H1 (cell line): ENCODE data around the gene TSPAN2. TPM values are rescaled to one million over a fixed set of nuclear protein-coding genes. Genes with fewer than 3 reads are reported as not detected.

Experiments used
- CTCF ChIA-PET: fragments of 300-600 bp; sonication (Branson Sonifier 250); formaldehyde crosslinking; loops from one replicate; lab custom pipeline; 2021; ENCODE audit not compliant: partially characterized antibody; lab: Charles Lee
- POLR2A ChIA-PET: fragments of 300-600 bp; sonication (Branson Sonifier 250); formaldehyde crosslinking; loops from one replicate; lab custom pipeline; 2021; ENCODE audit warnings: inconsistent platforms; ENCODE audit not compliant: partially characterized antibody; lab: Charles Lee
- DNase-seq, 2 experiments: peaks; one replicate each; pipeline versions ENCODE4 v3.0.0 to v3.0.0-alpha.2; 2010 to 2022; ENCODE audit warnings: low spot score in 2 of 2, low read depth in 1 of 2, mixed read lengths in 1 of 2
- FAIRE-seq: peaks from 2 replicates; lab custom pipeline; 2011; peaks lifted over from hg19 to GRCh38; lab: Jason Lieb, UNC
- H2AFZ ChIP-seq: 2 replicates; pipeline ENCODE4 v1.8.1; 2012; ENCODE audit warnings: low read length, inconsistent platforms
- H2AK5ac ChIP-seq: 2 replicates; pipeline ENCODE4 v1.6.1; 2013; ENCODE audit warnings: low read depth, low read length
- H2BK120ac ChIP-seq: replicated peaks from 2 replicates; pipeline ENCODE3; 2013; ENCODE audit warnings: low read depth, low read length, inconsistent platforms
- H2BK12ac ChIP-seq: 2 replicates; pipeline ENCODE4 v1.6.1; 2013; ENCODE audit warnings: low read depth, low read length
- H2BK15ac ChIP-seq: 2 replicates; pipeline ENCODE4 v1.6.1; 2013; ENCODE audit warnings: low read length
- H2BK20ac ChIP-seq: 2 replicates; pipeline ENCODE4 v1.6.1; 2013; ENCODE audit warnings: low read length
- H2BK5ac ChIP-seq: 2 replicates; pipeline ENCODE4 v1.6.1; 2013; ENCODE audit warnings: low read depth, low read length
- H3K14ac ChIP-seq: 2 replicates; pipeline ENCODE4 v1.6.1; 2013; ENCODE audit warnings: inconsistent platforms; ENCODE audit not compliant: insufficient read length
- H3K18ac ChIP-seq: 2 replicates; pipeline ENCODE4 v1.6.1; 2013; ENCODE audit warnings: low read length; ENCODE audit errors: extremely low read depth
- H3K23ac ChIP-seq: 2 replicates; pipeline ENCODE4 v1.6.1; 2013; ENCODE audit warnings: inconsistent platforms; ENCODE audit not compliant: insufficient read length
- H3K23me2 ChIP-seq: 2 replicates; pipeline ENCODE4 v1.6.1; 2013; ENCODE audit warnings: low read depth, low read length
- H3K27ac ChIP-seq: 2 replicates; pipeline ENCODE4 v1.6.1; 2011; ENCODE audit warnings: low read depth, low read length, inconsistent platforms
- H3K27me3 ChIP-seq, 4 experiments: replicated peaks in 1 of 4; 1 replicate in 1 of 4; 2 replicates in 3 of 4; pipeline versions ENCODE4 v1.6.1 to v1.8.1; 2011 to 2013; ENCODE audit warnings: low read length in 3 of 4, mild to moderate bottlenecking in 3 of 4, inconsistent platforms in 2 of 4, mixed read lengths in 2 of 4, moderate library complexity in 1 of 4; ENCODE audit not compliant: control insufficient read depth in 3 of 4, insufficient read depth in 3 of 4; ENCODE audit errors: extremely low read depth in 1 of 4
- H3K36me3 ChIP-seq, 4 experiments: 2 replicates each; pipeline versions ENCODE4 v1.6.1 to v1.8.1; 2011 to 2013; ENCODE audit warnings: mild to moderate bottlenecking in 4 of 4, low read length in 3 of 4, moderate library complexity in 2 of 4, control low read depth in 1 of 4, inconsistent platforms in 1 of 4; ENCODE audit not compliant: insufficient read depth in 4 of 4, control insufficient read depth in 2 of 4
- H3K4ac ChIP-seq: replicated peaks from 2 replicates; pipeline ENCODE3; 2013; ENCODE audit warnings: low read length, low read depth, mixed read lengths, inconsistent platforms; ENCODE audit not compliant: insufficient read length
- H3K4me1 ChIP-seq, 4 experiments: replicated peaks in 1 of 4; 1 replicate in 1 of 4; 2 replicates in 3 of 4; pipeline versions ENCODE4 v1.6.1 to v1.8.1; 2011 to 2013; ENCODE audit warnings: low read length in 3 of 4, inconsistent platforms in 2 of 4, mixed read lengths in 1 of 4; ENCODE audit not compliant: insufficient read depth in 4 of 4, control insufficient read depth in 3 of 4
- H3K4me2 ChIP-seq, 2 experiments: 2 replicates each; pipeline versions ENCODE4 v1.6.1 to v1.8.1; 2011 to 2013; ENCODE audit warnings: low read depth in 2 of 2, low read length in 2 of 2, control low read depth in 1 of 2, inconsistent platforms in 1 of 2, mild to moderate bottlenecking in 1 of 2; ENCODE audit not compliant: insufficient read depth in 1 of 2
- H3K4me3 ChIP-seq, 4 experiments: fragments of 200-600, 300-600 bp in 1 of 4; sonication (generic), shearing (Covaris generic), sonication (Bioruptor Twin) in 1 of 4; 2 replicates each; pipeline versions ENCODE4 v1.5.1 to v1.8.1; 2011 to 2016; ENCODE audit warnings: low read length in 4 of 4, low read depth in 3 of 4, control low read depth in 2 of 4, inconsistent platforms in 2 of 4, mild to moderate bottlenecking in 2 of 4, mixed read lengths in 1 of 4, moderate library complexity in 1 of 4; ENCODE audit not compliant: insufficient read depth in 2 of 4; ENCODE audit errors: extremely low read depth in 1 of 4
- H3K56ac ChIP-seq: replicated peaks from 2 replicates; pipeline ENCODE3; 2013; ENCODE audit warnings: low read depth, mild to moderate bottlenecking, mixed read lengths, low read length, inconsistent platforms; ENCODE audit not compliant: insufficient read length
- H3K79me1 ChIP-seq: 2 replicates; pipeline ENCODE4 v1.6.1; 2013; ENCODE audit warnings: low read depth, low read length, control low read depth
- H3K79me2 ChIP-seq, 2 experiments: 2 replicates each; pipeline versions ENCODE4 v1.6.1 to v1.8.1; 2012 to 2013; ENCODE audit warnings: low read length in 2 of 2, mild to moderate bottlenecking in 2 of 2, inconsistent platforms in 1 of 2; ENCODE audit not compliant: insufficient read depth in 2 of 2, control insufficient read depth in 1 of 2
- H3K9ac ChIP-seq, 4 experiments: replicated peaks in 1 of 4; 1 replicate in 1 of 4; 2 replicates in 3 of 4; pipeline versions ENCODE4 v1.6.1 to v1.8.1; 2011 to 2013; ENCODE audit warnings: low read depth in 3 of 4, low read length in 3 of 4, control low read depth in 2 of 4, mild to moderate bottlenecking in 2 of 4, moderate library complexity in 2 of 4, inconsistent platforms in 1 of 4; ENCODE audit errors: extremely low read depth in 1 of 4
- H3K9me3 ChIP-seq, 2 experiments: 2 replicates each; pipeline versions ENCODE4 v1.6.1 to v1.8.1; 2012 to 2013; ENCODE audit warnings: mild to moderate bottlenecking in 2 of 2, moderate library complexity in 2 of 2, control low read depth in 1 of 2, inconsistent platforms in 1 of 2, low read depth in 1 of 2, low read length in 1 of 2, mixed read lengths in 1 of 2; ENCODE audit not compliant: insufficient read depth in 2 of 2
- H4K20me1 ChIP-seq, 2 experiments: replicated peaks in 1 of 2; 2 replicates each; pipeline versions ENCODE3 to v1.8.1; 2011 to 2013; ENCODE audit warnings: inconsistent platforms in 2 of 2, low read length in 2 of 2, mild to moderate bottlenecking in 1 of 2; ENCODE audit not compliant: insufficient read depth in 2 of 2, control insufficient read depth in 1 of 2
- H4K5ac ChIP-seq: 2 replicates; pipeline ENCODE4 v1.6.1; 2013; ENCODE audit warnings: low read length, low read depth, mixed read lengths, inconsistent platforms; ENCODE audit not compliant: insufficient read length
- H4K8ac ChIP-seq: 2 replicates; pipeline ENCODE4 v1.8.0; 2013; ENCODE audit warnings: mild to moderate bottlenecking, moderate library complexity, low read length, inconsistent platforms; ENCODE audit not compliant: insufficient read depth; ENCODE audit errors: extremely low read depth
- H4K91ac ChIP-seq: replicated peaks from 2 replicates; pipeline ENCODE3; 2013; ENCODE audit warnings: low read length, mixed read lengths, inconsistent platforms; ENCODE audit not compliant: insufficient read length
- CBX8 ChIP-seq: fragments of 300-800, 300-1000 bp; sonication (generic); IDR thresholded peaks from 2 replicates; pipeline ENCODE4 v1.7.1; 2016; ENCODE audit warnings: low read depth, low read length, borderline replicate concordance
- CTBP2 ChIP-seq: IDR thresholded peaks from 2 replicates; pipeline ENCODE4 v1.7.0; 2011; ENCODE audit warnings: borderline replicate concordance, mild to moderate bottlenecking, moderate library complexity, mixed read lengths, low read length; ENCODE audit not compliant: insufficient read depth, insufficient read length
- EP300 ChIP-seq, 2 experiments: IDR thresholded peaks; 1 replicate in 1 of 2; 2 replicates in 1 of 2; pipeline ENCODE4 v1.6.1; 2011 to 2012; ENCODE audit warnings: low read depth in 2 of 2, low read length in 2 of 2, mild to moderate bottlenecking in 2 of 2, borderline replicate concordance in 1 of 2, inconsistent platforms in 1 of 2, moderate library complexity in 1 of 2
- FOSL1 ChIP-seq: IDR thresholded peaks from 2 replicates; pipeline ENCODE4 v1.6.1; 2011; ENCODE audit warnings: mild to moderate bottlenecking, low read depth, low read length, moderate library complexity; ENCODE audit not compliant: insufficient read depth
- JUN ChIP-seq: IDR thresholded peaks from 2 replicates; pipeline ENCODE4 v1.6.1; 2011; ENCODE audit warnings: low read depth, mild to moderate bottlenecking, improper control_type of control experiment, low read length
- JUND ChIP-seq: IDR thresholded peaks from 2 replicates; pipeline ENCODE4 v1.6.1; 2011; ENCODE audit warnings: mild to moderate bottlenecking, improper control_type of control experiment, low read length
- KDM5A ChIP-seq: fragments of 200-600 bp; IDR thresholded peaks from 2 replicates; pipeline ENCODE4 v1.7.1; 2012; ENCODE audit warnings: mild to moderate bottlenecking, low read length, inconsistent platforms, mixed read lengths
- POU5F1 ChIP-seq: IDR thresholded peaks from 2 replicates; pipeline ENCODE4 v1.6.1; 2011; ENCODE audit warnings: low read depth, mild to moderate bottlenecking, low read length, moderate library complexity
- SIN3A ChIP-seq, 2 experiments: IDR thresholded peaks in 1 of 2; conservative IDR thresholded peaks in 1 of 2; 2 replicates each; pipeline ENCODE4 v1.6.1; 2011 to 2012; ENCODE audit warnings: low read length in 2 of 2, improper control_type of control experiment in 1 of 2, low read depth in 1 of 2, mild to moderate bottlenecking in 1 of 2
- TCF12 ChIP-seq: IDR thresholded peaks from 2 replicates; pipeline ENCODE4 v1.6.1; 2011; ENCODE audit warnings: low read depth, mild to moderate bottlenecking, low read length
- WGBS, 2 experiments: shearing (Covaris generic) in 1 of 2; methylation state at CpG; one replicate each; pipeline versions ENCODE4 v1.1.6 to v1.1.7; 2013 to 2015; ENCODE audit warnings: low lambda C conversion rate in 2 of 2, mixed read lengths in 2 of 2, inconsistent platforms in 1 of 2, low coverage in 1 of 2, missing lambda C conversion rate in 1 of 2; ENCODE audit not compliant: insufficient replicate concordance in 2 of 2, insufficient coverage in 1 of 2, insufficient read length in 1 of 2; ENCODE audit errors: extremely low coverage in 1 of 2, missing lambda C conversion rate in 1 of 2; 5-methylcytosine and 5-hydroxymethylcytosine counted together
- polyA plus RNA-seq, 7 experiments: library from polyadenylated mRNA; depleted of rRNA in 3 of 7; stranded (reverse) in 5 of 7; unstranded in 2 of 7; fragments of >200 nt in 5 of 7; fragments of 200-250 nt in 2 of 7; gene quantifications; 1 replicate in 5 of 7; 2 replicates in 1 of 7; 4 replicates in 1 of 7; pipeline versions ENCODE4 v1.2.1 to v1.2.3, GENCODE V29; 2011 to 2013; ENCODE audit warnings: missing spikeins in 2 of 7, mixed read lengths in 2 of 7
- total RNA-seq: library from RNA; stranded (reverse); fragmentation: NEBNext Ultra II Directional; extraction: Animal tissue kit (Norgen Biotek cat#: 25700); gene quantifications from 2 replicates; pipeline ENCODE4 v1.2.1, GENCODE V29; 2021

TSPAN2 gene
- total and polyA plus RNA-seq, 2 of the 8 experiments (the other 6 are each of a cell fraction or from before 2014, with no cell fraction given), result 7.4 to 14.2 TPM

GRCh38 chr1:115073298-115074087 is 15.8 kb downstream of the TSPAN2 start:
- Histone ChIP-seq H3K4me2 (no peak overlapping the region), H3K4ac (no peak overlapping the region), H2BK20ac (no peak overlapping the region), H3K23ac (no peak overlapping the region), H3K79me1 (no peaks in the 10 kb centered on the region), H2AK5ac (no peak overlapping the region), H3K4me3 (no peak overlapping the region), H2AFZ (no peak overlapping the region), H2BK15ac (no peak overlapping the region), H2BK120ac (no peak overlapping the region), H3K14ac (no peak overlapping the region), H3K9ac (no peak overlapping the region), H4K91ac (no peak overlapping the region), H4K5ac (no peak overlapping the region), H4K8ac (no peak overlapping the region), H2BK5ac (no peak overlapping the region), H3K18ac (no peak overlapping the region), H2BK12ac (no peak overlapping the region), H3K36me3 (no peaks in the 10 kb centered on the region), H3K4me1 (no peaks in the 10 kb centered on the region; a peak in 1 of 7 replicates), H3K23me2 (no peaks in the 10 kb centered on the region), H4K20me1 (no peaks in the 10 kb centered on the region), H3K56ac (no peak overlapping the region), H3K9me3 (no peaks in the 10 kb centered on the region), H3K27ac (no peak overlapping the region), H3K79me2 (no peaks in the 10 kb centered on the region), H3K27me3 (no peaks in the 10 kb centered on the region)
- ChIA-PET CTCF (interaction anchor here (0.6 to 2.1 kb wide), 4 partner anchors 20 to 523 kb away, joined by 3 to 11 read pairs (median 4); no protein-coding TSS in a partner anchor), POLR2A (no interaction called here)
- DNase-seq, result no peak
- 79% methylated on average over 10 of the region's 10 CpGs; no CpG with 5 or more reads in 1 of the 2 experiments for WGBS, 2 experiments
- no peak for FAIRE-seq
- TF ChIP-seq CBX8, result no peak
- TF ChIP-seq TCF12, result no peak
- no peak for TF ChIP-seq KDM5A
- TF ChIP-seq JUN, result no peak
- no peak for TF ChIP-seq SIN3A (conservative IDR thresholded peaks at IDR 0.05 in 1 of 2, IDR thresholded peaks at IDR 0.05 in 1 of 2; ENCODE audit: low read depth in 1 of 2, low read length in 2 of 2)
- no peak for TF ChIP-seq FOSL1
- TF ChIP-seq POU5F1, result no peak
- no peak for TF ChIP-seq JUND
- TF ChIP-seq CTBP2, result no peak
- no peak for TF ChIP-seq EP300 (IDR thresholded peaks at IDR 0.05; ENCODE audit: borderline replicate concordance in 1 of 2, low read depth in 2 of 2, low read length in 2 of 2)
